SU-DHL-6 (cell line): ENCODE measurements around the gene ASB15.

Experiments used
- EZH2phosphoT487 ChIP-seq: fragments of 200-600 bp; sonication (generic), shearing (Covaris generic); conservative IDR thresholded peaks from 2 replicates; pipeline ENCODE4 v1.6.1; 2018; ENCODE audit warnings: mild to moderate bottlenecking, antibody characterized with exemption, low read length, moderate library complexity, mixed read lengths
- TF ChIP-seq, protein P1 (sequence below): fragments of 200-600 bp; sonication (generic); IDR thresholded peaks from one replicate; pipeline ENCODE4 v1.5.1; 2017; ENCODE audit warnings: antibody characterized with exemption, mild to moderate bottlenecking, low read length, moderate library complexity; ENCODE audit not compliant: insufficient read depth, poor library complexity, severe bottlenecking

DNA sequence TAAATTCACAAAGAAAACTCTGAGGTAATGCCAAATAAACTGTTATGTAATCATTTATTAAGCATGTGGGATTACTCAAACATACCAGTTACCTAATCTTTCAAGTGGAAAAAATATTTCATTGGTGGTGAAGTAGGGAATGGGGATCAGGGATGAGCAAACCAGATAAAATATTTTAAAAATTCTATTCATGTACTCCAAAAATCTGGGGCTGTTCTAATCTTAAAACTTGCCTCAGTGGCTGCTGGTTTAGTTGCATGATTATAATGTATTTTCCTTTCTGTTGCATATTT is 73.5 kb downstream of the ASB15 start:
- TF ChIP-seq, protein P1, sequence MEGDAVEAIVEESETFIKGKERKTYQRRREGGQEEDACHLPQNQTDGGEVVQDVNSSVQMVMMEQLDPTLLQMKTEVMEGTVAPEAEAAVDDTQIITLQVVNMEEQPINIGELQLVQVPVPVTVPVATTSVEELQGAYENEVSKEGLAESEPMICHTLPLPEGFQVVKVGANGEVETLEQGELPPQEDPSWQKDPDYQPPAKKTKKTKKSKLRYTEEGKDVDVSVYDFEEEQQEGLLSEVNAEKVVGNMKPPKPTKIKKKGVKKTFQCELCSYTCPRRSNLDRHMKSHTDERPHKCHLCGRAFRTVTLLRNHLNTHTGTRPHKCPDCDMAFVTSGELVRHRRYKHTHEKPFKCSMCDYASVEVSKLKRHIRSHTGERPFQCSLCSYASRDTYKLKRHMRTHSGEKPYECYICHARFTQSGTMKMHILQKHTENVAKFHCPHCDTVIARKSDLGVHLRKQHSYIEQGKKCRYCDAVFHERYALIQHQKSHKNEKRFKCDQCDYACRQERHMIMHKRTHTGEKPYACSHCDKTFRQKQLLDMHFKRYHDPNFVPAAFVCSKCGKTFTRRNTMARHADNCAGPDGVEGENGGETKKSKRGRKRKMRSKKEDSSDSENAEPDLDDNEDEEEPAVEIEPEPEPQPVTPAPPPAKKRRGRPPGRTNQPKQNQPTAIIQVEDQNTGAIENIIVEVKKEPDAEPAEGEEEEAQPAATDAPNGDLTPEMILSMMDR, result no peak
- TF ChIP-seq EZH2phosphoT487, result no peak
